ENCODE measurements around the gene ATP6V0A1.

Gene ATP6V0A1

GRCh38 chr17:42562388-42563142 lies 103.9 kb downstream of the ATP6V0A1 start:
- no peak for DNase-seq (ENCODE audit: low read depth)

GRCh38 chr17:42563143-42563509 lies 104.4 kb downstream of the ATP6V0A1 start:
- DNase-seq (ENCODE audit: low read depth), result no peak

- DNase-seq (ENCODE audit: low read depth), result no peak
Measured at GRCh38 chr17:42563543-42563942, 104.9 kb downstream of the ATP6V0A1 start.

GRCh38 chr17:42563950-42564349 lies 105.3 kb downstream of the ATP6V0A1 start:
- no peak for DNase-seq (ENCODE audit: low read depth)

- no peak for DNase-seq (ENCODE audit: low read depth)
Measured at GRCh38 chr17:42564815-42565522, 106.3 kb downstream of the ATP6V0A1 start.

- DNase-seq (ENCODE audit: low read depth), result no peak
Measured at GRCh38 chr17:42565523-42566214, 107.0 kb downstream of the ATP6V0A1 start.

- no peak for DNase-seq (ENCODE audit: low read depth)
Measured at GRCh38 chr17:42566215-42566882, 107.7 kb downstream of the ATP6V0A1 start.

- DNase-seq (ENCODE audit: low read depth), result peak; percentile 93
Measured at GRCh38 chr17:42566883-42567573, 108.3 kb downstream of the ATP6V0A1 start, which contains the start of gene MLX. Gene MLX (plus strand): TSS chr17:42567100. CDS start chr17:42567125, 25 bp downstream.

- DNase-seq (ENCODE audit: low read depth), result no peak
Measured at GRCh38 chr17:42568341-42569111, 109.8 kb downstream of the ATP6V0A1 start.

- DNase-seq (ENCODE audit: low read depth), result no peak
Measured at GRCh38 chr17:42571435-42572225, 113.0 kb downstream of the ATP6V0A1 start.

Data from activated T-cell treated with anti-CD3 and anti-CD28 coated beads for 48 hours (primary cell).